ACHN (cell line): ENCODE measurements around the gene FABP2.
A peak's percentile ranks its signal among the peaks of the same experiment; 100 is the strongest.

Source experiments
- DNase-seq: peaks from one replicate; pipeline ENCODE4 v3.0.0-alpha.2; 2015
- in situ Hi-C: cut with HindIII; loops from 2 replicates; pipeline ENCODE4 v1.10.0; 2017; ENCODE audit warnings: low sequenced_read_pairs, low pct_ligation_motif_present, low pct_unique_long_range_greater_than_20kb

FABP2 gene

GRCh38 chr4:119317990-119318389 lies 3.9 kb downstream of the FABP2 start:
- in situ Hi-C loops = no loop called here
- no peak for DNase-seq

DNA sequence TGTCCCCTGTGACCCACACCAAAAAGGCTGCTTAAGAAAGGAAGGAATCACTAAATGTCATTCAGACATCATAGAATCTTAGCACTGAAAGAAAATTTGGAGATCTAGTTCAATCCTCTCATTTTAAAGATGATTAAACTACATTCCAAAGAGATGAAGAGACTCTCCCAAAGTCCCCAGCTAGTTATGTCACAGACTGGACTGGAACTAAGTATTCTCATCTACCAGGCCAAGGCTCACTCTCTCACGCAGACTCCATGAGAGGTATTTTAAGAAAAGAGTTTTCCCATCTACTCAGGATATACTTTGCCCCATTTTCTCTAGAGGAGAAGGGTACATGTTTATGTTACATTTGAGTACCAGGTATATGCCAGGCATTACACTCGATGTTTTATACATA lies 6.9 kb downstream of the FABP2 start:
- in situ Hi-C loops = no loop called here

DNA sequence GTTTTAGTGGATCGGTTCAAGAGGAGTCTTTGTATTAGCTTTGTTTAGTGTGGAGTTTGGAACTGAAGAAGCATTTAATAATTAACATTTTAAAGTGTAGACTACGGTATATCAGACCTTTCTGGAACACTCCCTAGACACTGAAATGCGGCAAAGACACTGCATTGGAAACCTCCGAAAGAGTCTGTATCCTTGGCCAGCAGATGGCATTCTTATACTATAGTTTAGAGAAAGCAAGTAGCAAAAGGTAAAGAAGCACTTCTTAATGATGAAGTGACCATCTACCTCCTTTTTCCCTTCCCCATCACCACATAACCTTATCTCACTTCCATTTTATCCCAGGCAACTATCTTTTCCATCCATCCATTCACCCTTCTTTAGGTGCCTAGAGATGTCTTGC lies 7.6 kb downstream of the FABP2 start:
- in situ Hi-C loops = no loop called here
- DNase-seq = peak; percentile 58

More for the DNA sequence above, 6.9 kb downstream of the FABP2 start:
- DNase-seq = no peak

DNA sequence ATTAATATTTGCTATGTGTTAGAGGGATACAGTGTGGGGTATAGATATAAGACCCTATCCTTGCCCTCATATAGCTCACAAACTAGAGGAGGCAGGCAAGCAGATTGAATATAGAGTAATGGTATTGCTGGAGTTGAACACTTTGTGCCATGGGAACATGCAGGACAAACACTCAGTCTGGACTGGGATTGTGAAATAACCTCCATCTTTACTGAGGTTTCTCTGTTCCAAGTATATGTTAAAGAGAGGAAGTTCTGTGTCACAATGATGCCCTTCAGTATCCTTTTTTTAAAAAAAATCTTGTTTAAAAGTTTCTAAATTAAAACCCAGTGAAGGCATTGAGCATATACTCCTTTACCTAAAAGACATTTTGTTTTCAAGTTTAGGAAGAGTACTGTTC lies 8.7 kb downstream of the FABP2 start:
- no peak for DNase-seq
- in situ Hi-C loops = no loop called here

GRCh38 chr4:119310826-119311225 lies 11.1 kb downstream of the FABP2 start:
- in situ Hi-C loops = no loop called here
- no peak for DNase-seq

DNA sequence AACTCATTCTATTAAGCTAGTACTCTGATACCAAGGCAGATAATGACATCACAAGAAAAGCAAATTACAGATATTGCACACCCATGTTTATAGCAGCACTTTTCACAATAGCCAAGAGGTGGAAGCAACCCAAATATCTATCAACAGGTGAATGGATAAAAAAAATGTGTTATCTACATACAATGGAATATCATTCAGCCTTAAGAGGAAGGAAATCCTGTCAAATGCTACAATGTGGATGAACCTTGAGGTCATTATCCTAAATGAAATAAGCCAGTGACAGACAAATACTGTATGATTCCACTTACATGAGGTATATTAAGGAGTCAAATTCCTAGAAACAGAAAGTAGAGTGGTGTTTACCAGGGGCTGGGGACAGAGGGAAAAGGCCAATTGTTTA lies 14.3 kb downstream of the FABP2 start:
- in situ Hi-C loops = no loop called here
- no peak for DNase-seq

GRCh38 chr4:119304431-119304830 lies 17.5 kb downstream of the FABP2 start:
- DNase-seq = no peak
- in situ Hi-C loops = no loop called here

DNA sequence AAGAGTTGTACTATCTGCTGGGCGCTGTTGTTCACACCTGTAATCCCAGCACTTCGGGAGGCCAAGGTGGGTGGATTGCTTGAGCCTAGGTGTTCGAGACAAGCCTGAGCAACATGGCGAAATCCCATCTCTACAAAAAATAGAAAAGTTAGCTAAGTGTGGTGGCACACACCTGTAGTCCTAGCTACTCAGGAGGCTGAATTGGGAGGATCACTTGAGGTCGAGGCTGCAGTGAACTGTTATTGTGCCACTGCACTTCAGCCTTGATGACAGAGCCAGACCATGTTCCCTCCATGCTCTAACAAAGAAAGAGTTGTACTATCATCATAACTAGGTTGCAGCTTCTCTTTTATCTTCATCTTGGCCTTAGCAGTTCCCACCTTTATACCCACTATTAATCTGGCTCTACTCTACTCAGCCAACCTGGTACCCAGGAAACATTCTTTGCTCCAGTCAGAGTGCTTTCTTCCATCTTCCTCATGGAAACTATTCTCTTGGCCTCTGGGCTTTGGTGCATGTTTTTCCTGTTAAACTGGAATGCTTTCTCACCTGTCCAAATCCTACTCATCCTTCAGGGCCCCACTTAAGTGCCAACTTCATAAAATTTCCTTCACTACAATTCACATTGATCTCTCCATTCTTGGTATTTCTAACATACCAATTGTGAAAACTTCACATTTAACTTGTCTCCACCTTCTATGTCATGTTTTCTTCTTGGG lies 18.2 kb downstream of the FABP2 start:
- in situ Hi-C loops = no loop called here
- DNase-seq = no peak

GRCh38 chr4:119302073-119302832 lies 19.7 kb downstream of the FABP2 start:
- in situ Hi-C loops = no loop called here
- no peak for DNase-seq

GRCh38 chr4:119300101-119300978 lies 21.6 kb downstream of the FABP2 start:
- DNase-seq = peak; percentile 94
- in situ Hi-C loops = no loop called here

DNA sequence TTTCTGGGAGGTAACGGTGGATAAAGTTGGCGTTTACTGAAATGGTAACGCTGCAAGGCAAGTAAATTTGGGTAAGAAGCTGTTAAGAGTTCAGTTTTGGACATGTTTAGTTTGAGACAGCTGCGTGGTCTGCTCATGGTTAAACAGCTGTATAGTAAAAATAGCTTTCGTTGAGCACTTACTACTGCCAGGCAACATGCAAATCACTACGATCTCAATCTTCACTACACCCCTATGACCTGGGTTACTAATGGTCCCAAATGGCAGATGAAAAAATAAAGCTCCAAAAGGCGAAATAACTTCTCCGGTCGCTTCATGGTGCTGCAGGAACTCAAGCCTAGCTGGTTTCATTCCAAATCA lies 22.2 kb downstream of the FABP2 start:
- in situ Hi-C loops = no loop called here
- no peak for DNase-seq

DNA sequence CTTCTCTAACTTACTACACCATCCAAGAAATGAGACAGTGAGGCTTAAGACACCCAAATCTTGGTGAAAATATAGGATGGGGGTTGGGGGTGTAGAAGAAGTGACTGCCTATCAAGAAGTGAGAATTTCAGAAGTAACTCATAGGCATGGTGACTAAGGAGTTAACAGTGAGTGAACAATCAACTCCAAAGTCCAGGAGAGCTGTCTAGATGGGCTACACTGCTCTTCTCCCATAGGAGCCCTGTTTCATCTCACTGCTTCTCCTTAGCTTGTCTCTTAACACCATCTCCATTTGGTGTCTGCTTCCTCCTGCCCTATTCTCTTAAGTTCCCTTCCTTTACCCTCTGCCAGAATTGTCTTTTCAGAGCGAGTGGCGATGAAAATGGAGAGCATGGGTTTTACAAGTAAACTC lies 22.7 kb downstream of the FABP2 start:
- DNase-seq = peak; percentile 24
- in situ Hi-C loops = no loop called here

DNA sequence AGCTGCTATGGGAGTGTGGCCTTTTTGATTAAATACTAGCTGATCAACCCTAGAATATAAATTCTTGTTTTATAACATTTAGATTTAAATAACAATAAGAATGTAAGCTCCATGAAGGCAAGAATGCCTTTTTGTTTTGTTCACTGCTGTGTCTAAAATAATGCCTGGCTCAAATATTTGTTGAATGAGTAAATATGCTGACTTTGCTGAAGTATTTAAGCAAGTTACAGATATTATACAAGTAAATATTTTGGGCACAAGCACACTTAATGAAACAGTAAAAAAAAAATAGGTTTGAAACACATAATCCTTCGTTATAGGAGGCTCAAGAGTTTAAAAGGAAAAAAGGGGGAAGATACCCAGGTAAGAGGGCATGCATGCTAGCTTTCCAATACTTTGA lies 24.1 kb downstream of the FABP2 start:
- DNase-seq = no peak
- in situ Hi-C loops = no loop called here

- in situ Hi-C loops = no loop called here
- no peak for DNase-seq
Observed at GRCh38 chr4:119296356-119296755, 25.6 kb downstream of the FABP2 start.

GRCh38 chr4:119290598-119290997 lies 31.3 kb downstream of the FABP2 start:
- in situ Hi-C loops = no loop called here
- no peak for DNase-seq

- in situ Hi-C loops = no loop called here
- no peak for DNase-seq
Observed at GRCh38 chr4:119289313-119289712, 32.6 kb downstream of the FABP2 start.

GRCh38 chr4:119286377-119287002 lies 35.4 kb downstream of the FABP2 start:
- in situ Hi-C loops = no loop called here
- peak; percentile 68 for DNase-seq

DNA sequence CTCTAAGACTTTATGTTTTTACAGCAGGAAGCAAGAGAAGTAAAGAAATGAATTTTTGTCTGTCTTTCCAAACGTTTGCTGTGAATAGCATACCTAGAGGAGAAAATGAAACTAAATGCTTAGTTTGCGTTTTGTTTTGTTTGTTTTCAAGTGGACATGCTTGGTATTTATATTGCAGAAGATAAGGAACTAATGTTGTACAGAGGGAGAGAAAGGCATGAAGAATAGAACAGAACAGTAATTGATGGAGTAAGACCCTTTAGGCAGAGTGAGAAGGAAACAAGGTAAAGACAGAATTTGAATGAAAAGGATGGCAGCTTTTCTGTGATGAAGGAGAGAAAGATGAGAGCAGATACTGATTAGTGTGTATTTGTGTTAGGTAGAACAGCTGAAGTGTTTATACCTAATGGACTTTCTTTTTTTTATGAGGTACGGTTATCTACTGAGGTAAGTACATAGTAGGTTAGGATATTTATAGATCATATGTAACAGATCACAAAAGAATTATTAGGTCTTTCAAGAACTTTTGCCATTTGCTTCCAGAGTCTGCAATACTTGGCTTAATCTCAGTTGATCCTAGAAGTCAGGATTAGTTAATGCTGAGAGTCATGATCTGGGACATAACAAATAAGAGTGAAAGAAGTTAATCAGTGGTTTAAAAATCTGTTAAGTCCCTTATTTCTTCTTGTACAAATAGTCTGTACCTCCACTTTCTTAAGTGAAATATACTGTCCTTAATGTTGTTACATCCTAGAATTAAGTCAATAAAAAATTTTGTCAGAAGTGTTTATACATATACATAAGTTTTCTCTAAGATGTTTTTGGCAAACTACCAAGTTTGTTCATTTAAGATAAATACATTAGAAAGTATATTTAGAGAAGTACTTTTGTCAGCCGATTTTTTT lies 36.8 kb downstream of the FABP2 start:
- peak; percentile 41 for DNase-seq
- in situ Hi-C loops = no loop called here
